Measurements from ENCODE around the gene SLC22A23. TPM values are rescaled to one million over a fixed set of nuclear protein-coding genes. Genes with fewer than 3 reads are reported as not detected.
A peak's percentile ranks its signal among the peaks of the same experiment; 100 is the strongest.

SLC22A23 gene
- total RNA-seq, 1 experiment from 2014 or later = 6.8 TPM

DNA sequence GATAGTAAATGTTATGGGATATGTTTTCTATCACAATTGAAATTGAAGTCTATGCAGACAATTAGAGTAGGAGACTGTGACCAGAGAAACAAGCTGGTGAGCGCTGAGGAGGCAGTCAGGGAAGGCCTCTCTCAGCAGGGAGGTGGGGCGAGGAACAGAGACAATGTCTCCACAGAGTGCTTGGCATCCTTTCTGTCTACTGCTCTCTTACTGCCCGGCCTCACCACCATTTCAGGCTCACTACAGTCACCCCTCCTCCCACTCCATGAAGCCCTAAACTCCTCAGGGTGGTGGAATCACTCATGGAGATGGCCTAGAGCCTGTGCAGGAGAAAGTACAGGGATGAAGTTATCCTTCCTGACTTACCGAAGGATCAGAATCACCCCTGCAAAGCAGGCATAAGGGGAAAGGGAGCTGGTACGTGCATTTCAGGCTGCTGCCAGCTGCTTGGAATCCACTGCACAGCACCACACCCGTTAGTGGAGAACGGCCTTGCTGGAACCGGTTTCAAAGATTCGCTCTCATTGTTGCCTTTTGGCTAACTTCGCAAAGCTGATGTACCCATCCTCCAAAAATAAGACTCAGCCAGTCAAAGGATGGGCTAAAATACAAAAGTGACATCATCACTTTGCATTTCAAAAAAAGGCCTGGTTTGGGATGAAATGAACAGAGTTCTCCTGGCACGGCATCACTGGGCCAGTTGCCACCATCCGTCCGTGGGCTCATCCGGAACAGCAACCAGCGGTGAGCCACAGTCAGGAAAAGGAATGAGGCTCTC, 67.3 kb downstream of the SLC22A23 start:
- no peak overlapping the region for H3K4me3 Mint-ChIP-seq

More for the DNA sequence above, 67.3 kb downstream of the SLC22A23 start:
- no CpG with 5 or more reads among the region's 15 CpGs for WGBS (ENCODE audit: extremely low coverage, insufficient read length, low lambda C conversion rate)
- Histone ChIP-seq H2BK12ac (ENCODE audit: insufficient read length, low read depth, low read length) (no peak overlapping the region), H4K5ac (ENCODE audit: insufficient read length, low read depth, low read length) (no peak overlapping the region), H3K27ac (ENCODE audit: insufficient read length, low read depth, low read length) (no peak overlapping the region), H3K79me1 (ENCODE audit: insufficient read depth, low read depth, low read length, poor library complexity, severe bottlenecking) (peaks cover 5% of the 10 kb centered on the region), H2BK120ac (ENCODE audit: low read depth, low read length, poor library complexity, severe bottlenecking) (no peak overlapping the region), H4K20me1 (ENCODE audit: control insufficient read depth, insufficient read depth, insufficient read length) (no peaks in the 10 kb centered on the region), H2BK5ac (ENCODE audit: insufficient read length, low read length) (no peak overlapping the region), H3K18ac (ENCODE audit: insufficient read length, low read depth, low read length) (no peak overlapping the region), H2AK5ac (ENCODE audit: insufficient read length, low read length) (no peak overlapping the region), H4K91ac (ENCODE audit: insufficient read length, low read depth, low read length) (no peak overlapping the region), H3K9ac (ENCODE audit: extremely low read depth, insufficient read length, low read length) (no peak overlapping the region), H3K56ac (ENCODE audit: insufficient read length, low read depth, low read length) (no peak overlapping the region), H3T11ph (ENCODE audit: low read length) (no peak overlapping the region), H3K9me3 (ENCODE audit: control insufficient read depth, low read depth, low read length) (no peaks in the 10 kb centered on the region), H3K27me3 (ENCODE audit: insufficient read depth, low read length) (no peaks in the 10 kb centered on the region), H2BK20ac (ENCODE audit: low read depth, low read length, poor library complexity, severe bottlenecking) (no peak overlapping the region), H2BK15ac (ENCODE audit: low read depth, low read length) (no peak overlapping the region), H3K4me1 (ENCODE audit: insufficient read depth, low read length) (peaks cover 2% of the 10 kb centered on the region; the same call in 1 of the 2 replicates), H2AFZ (ENCODE audit: low read length) (no peak overlapping the region), H3K23me2 (ENCODE audit: insufficient read length, low read depth, low read length, poor library complexity, severe bottlenecking) (no peaks in the 10 kb centered on the region), H3K79me2 (ENCODE audit: insufficient read depth, low read length) (no peaks in the 10 kb centered on the region; the same call in 1 of the 2 replicates), H3K14ac (ENCODE audit: insufficient read depth, low read length) (no peak overlapping the region), H3K4me2 (ENCODE audit: insufficient read depth, insufficient read length, low read length) (no peak overlapping the region), H3K4ac (ENCODE audit: low read depth, low read length) (no peak overlapping the region), H3K23ac (ENCODE audit: insufficient read length, low read depth, low read length) (no peak overlapping the region), H4K8ac (replicated peaks; ENCODE audit: insufficient read length, low read depth, low read length) (no peak overlapping the region)
- Mint-ChIP-seq H3K36me3 (ENCODE audit: insufficient read depth in 1 of 3, low read depth in 3 of 3) (peaks cover 0 to 20% (median 0%) of the 10 kb centered on the region in 3 experiments; a peak in 5 of 7 replicates), H3K27me3 (ENCODE audit: low read depth) (no peaks in the 10 kb centered on the region), H3K27ac (peak overlapping the region in 1 of 3 experiments; percentile 50; a peak in 1 of 7 replicates), H3K9me3 (no peaks in the 10 kb centered on the region), H3K4me1 (peaks cover 10 to 15% of the 10 kb centered on the region in 2 experiments)
- no peak for DNase-seq
- TF ChIP-seq, protein P1, sequence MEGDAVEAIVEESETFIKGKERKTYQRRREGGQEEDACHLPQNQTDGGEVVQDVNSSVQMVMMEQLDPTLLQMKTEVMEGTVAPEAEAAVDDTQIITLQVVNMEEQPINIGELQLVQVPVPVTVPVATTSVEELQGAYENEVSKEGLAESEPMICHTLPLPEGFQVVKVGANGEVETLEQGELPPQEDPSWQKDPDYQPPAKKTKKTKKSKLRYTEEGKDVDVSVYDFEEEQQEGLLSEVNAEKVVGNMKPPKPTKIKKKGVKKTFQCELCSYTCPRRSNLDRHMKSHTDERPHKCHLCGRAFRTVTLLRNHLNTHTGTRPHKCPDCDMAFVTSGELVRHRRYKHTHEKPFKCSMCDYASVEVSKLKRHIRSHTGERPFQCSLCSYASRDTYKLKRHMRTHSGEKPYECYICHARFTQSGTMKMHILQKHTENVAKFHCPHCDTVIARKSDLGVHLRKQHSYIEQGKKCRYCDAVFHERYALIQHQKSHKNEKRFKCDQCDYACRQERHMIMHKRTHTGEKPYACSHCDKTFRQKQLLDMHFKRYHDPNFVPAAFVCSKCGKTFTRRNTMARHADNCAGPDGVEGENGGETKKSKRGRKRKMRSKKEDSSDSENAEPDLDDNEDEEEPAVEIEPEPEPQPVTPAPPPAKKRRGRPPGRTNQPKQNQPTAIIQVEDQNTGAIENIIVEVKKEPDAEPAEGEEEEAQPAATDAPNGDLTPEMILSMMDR (conservative IDR thresholded peaks at IDR 0.05) = no peak
